Amygdala (tissue), 56 donors: Measurements from ENCODE around the gene ACSF3.
A peak's percentile ranks its signal among the peaks of the same experiment; 100 is the strongest.

Source experiments
- DNase-seq, 56 donors: peaks; one replicate each; lab custom pipeline; 2025; lab: John Stamatoyannopoulos, UW

The ACSF3 gene

DNA sequence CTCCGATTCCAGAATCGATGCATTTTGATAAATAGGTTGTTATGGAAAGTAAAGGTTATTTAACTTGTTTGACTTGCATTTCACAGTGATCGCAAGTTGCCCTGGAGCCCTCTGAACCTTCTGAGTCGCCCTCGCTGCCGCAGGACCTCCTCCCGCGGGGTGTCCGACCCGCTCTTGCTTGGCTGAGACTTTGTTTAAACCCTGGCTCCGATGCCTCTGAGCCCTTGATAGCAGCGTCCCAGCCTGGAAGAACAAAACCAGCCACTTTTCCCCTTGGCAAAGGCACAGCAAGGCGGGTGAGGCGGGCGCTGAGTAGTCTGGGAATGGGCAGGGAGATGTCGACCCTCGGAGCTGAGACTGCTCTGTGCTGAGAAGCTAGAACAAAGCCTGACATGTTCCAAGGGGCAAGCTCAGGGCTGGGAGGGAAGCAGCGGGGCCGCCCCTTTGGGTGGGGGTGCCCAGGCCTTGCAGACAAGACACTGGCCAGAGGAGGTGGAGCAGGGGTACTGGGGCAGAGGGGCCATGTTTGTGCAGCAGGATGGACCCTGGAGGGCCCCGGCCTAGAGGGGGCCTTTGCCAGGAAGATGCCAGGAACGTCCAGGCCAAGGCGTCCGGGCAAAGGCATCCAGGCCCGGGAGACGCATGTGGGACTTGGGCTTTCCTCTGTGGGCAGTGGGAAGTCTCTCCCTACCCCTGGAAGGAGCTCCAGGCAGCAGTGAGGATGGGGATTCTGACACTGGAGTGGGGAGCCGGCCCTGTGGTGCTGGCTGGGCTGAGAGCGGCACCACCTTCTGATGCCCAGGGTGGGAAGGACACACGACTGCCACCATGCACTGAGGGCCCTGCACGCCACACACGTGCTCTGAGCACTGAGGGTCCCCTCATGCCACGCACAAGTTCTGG lies 47.6 kb downstream of the ACSF3 start:
- DNase-seq, result no peak

DNA sequence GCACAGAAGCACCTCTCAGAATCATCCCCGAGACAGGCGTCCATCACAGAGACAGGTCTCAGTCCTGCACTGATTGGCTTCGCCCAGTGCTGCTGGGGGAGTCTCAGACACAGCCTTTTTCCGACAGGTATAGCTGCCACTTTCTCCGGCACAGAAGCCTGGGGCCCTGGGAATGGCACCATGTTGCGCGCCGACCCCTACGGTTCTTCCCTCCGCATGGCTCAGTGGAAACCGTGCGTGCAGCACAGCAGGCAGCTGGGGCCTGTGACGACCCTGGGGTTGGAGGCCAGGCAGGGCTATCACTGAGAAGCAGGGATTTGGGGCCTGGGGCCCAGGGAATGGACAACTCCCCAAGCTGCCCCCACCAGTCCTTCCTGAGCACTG lies 48.2 kb downstream of the ACSF3 start:
- no peak for DNase-seq

DNA sequence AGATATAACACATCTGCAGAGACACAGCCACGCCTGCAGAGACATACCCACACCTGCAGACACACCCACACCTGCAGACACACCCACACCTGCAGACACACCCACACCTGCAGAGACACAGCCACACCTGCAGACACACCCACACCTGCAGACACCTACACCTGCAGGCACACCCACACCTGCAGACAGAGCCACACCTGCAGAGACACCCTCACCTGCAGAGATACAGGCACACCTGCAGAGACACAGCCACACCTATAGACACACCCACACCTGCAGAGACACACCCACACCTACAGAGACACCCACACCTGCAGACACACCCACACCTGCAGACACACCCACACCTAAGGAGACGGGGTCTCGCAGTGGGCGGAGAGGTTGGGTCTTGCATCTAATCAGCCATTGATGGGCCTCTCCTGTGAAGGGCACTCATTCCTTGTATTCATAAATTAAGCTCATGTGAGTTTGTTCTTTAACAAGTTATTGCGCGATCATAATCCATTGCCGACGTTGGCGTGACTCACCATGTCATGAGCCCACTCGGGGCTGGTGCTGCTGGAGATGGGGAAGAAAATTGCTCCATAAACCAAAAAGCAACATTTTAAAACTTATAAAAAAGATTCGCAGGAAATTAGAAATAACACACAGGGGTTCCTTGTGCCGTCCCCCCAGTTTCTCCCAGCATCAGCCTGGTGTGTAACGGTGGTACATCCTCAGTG lies 49.0 kb downstream of the ACSF3 start:
- DNase-seq, result no peak

DNA sequence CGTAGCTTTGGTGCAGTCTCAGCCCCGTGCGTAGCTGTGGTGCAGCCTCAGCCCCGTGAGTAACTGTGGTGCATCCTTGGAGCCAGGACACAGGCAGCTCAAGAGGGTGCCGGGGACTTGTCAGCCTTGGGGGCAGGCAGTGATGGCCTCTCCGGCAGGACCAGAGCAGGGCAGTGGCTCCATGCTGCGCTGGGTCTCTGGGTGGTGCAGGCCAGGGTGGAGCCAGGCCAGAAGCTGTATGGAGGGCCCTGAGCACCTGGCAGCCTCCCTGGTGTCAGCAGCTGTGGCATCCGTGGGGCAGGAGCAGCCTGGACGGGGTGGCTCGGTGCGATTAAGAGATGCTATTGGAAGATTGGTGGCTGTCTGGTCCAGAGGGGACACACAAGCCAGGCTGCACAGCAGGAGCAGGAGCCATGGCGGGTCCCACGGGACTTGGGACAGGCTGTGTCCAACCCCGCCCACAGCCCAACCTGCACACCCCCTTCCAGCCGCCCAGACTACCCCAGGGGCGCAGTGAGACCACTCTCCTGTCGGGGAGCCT lies 49.6 kb downstream of the ACSF3 start:
- DNase-seq, result no peak

DNA sequence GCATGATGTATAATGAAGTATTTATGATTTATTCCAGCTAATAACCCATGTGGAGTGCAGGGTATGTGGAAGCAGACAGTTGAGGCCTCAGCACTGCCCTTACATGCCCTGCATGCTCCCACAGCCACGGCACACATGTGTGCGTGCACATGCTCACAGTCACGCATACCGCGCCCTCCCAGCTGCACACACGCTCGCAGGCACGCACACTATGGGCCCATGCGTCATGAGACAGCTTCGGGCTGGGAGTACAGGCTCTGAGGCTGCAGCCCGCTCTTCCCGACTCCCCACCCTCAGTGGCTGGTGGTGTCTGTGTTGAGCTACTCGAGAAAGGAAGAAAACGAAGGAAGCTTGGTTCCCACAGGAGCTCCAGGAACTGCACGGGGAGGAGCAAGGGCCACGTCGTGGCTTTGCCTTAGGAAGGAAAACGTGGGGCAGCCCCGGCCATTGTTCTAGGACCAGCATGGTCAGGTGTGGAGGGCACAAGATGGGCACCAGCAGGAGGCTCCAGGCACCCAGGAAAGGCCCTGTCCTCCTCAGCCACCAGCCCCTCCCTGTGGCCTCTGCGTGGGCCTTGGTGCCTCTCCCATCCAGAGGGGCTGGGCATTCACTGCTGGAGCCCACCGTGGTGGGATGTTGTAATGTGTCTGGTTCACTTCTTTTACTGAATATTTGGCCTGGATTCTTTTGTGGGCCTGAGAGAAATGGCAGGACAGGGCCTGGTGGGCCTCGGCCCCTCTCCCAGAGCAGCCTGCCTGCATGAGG lies 50.4 kb downstream of the ACSF3 start:
- no peak for DNase-seq

DNA sequence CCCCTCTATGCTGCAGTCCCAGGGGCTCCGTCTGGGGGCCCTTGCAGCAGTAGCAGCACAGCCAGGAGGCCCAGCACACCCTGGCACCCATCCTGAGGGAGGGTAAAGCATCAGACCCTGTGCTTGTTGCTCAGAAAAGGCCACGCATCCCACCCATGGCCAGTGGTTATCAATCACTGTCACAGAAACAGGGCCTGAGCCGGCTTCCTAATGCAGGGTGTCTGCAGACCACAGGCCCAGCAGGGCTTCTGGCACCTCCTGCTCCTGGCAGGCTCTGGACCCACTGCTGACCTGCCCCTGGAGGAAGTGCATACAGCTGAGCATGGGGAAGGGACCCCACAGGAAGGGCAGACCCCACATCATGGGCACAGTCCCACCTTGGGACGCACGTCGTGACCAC lies 51.0 kb downstream of the ACSF3 start:
- DNase-seq, result no peak

DNA sequence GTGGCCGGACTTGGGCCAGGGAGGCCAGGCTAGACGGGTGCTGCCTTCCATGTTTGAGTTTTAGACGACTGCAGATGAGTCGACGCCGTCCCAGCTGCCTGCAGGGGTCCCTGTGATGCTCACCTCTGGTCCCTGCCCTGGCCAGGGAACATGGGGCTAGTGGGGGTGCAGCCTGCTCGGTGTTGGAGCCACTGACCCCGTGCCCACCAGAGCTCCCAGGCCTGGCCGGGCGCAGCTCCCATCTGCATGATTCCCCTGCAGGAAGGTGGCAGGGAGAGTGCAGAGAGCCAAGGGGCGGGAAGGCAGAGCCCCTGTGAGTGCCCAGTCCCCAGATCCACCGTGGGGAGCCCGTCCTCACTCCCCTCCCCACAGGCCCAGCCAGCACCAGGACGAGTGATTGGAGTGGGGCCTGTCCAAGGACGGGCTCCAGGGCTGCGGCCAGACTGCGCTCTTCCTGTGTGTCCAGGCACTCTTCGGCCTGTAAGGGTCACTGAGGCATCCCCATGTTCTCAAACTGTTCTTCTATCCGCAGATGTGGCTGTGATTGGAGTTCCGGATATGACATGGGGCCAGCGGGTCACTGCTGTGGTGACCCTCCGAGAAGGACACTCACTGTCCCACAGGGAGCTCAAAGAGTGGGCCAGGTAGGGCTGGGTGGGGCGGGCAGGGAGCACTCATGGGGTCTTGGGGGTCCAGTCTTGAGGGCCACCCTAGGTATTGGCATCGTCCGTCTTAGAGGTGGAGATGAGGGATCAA lies 51.9 kb downstream of the ACSF3 start:
- no peak for DNase-seq

DNA sequence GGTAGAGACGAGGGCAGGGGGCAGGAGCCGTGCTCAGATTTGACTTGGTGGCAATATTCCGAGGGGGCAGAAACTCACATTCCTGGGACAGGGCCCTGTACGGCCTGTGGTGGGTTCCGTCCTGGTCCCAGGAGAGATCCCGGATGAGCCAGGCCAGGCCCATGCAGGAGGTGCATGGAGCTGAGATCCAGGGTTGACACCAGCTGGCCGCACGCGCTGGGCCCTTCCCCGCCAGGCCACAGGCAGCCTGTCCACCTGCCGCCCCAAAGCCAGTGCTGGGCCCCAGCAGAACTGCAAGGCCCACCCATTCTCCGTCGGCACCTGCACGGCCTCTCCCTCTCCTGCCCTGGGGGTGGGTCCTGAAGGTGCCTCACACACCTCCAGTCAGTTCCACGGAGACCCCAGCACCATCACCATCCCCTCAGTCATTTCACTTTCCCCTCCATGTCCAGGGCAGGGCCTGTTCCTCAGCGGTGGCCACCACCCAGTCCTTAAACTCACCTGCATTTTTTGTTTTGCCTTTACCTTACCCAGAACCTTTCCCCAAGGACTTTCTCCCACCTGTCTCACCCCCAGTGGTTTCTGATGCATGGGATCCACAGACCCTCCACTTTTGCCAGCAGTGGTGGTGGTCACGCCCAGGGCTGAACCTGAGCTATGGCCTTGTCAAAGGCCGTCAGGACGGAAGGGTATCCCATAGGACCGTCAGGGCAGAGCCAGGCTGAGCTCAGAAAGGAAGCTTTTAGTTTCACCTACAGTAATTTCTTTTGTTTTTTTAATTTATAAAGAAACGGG lies 52.8 kb downstream of the ACSF3 start:
- DNase-seq, result no peak

DNA sequence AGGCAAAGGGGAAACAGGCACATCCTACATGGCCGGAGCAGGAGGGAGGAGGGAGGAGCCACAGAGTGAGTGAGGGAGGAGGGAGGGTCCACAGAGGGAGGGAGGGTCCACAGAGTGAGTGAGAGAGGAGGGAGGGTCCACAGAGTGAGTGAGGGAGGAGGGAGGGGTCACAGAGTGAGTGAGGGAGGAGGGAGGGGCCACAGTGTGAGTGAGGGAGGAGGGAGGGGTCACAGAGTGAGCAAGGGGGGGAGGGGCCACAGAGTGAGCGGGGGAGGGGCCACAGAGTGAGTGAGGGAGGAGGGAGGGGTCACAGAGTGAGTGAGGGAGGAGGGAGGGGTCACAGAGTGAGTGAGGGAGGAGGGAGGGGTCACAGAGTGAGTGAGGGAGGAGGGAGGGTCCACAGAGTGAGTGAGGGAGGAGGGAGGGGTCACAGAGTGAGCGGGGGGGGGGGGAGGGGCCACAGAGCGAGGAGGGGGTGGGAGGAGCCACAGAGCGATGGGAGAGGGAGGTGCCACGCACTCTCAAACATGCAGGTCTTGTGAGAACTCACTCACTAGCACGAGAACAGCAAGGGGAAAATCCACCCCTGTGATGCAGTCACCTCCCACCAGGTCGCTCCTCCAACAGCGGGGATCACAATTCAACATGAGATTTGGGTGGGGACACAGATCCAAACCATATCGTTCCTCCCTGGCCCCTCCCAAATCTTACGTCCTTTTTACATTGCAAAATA lies 53.6 kb downstream of the ACSF3 start:
- DNase-seq, result peak in 1 of 56 donors; percentile 41

DNA sequence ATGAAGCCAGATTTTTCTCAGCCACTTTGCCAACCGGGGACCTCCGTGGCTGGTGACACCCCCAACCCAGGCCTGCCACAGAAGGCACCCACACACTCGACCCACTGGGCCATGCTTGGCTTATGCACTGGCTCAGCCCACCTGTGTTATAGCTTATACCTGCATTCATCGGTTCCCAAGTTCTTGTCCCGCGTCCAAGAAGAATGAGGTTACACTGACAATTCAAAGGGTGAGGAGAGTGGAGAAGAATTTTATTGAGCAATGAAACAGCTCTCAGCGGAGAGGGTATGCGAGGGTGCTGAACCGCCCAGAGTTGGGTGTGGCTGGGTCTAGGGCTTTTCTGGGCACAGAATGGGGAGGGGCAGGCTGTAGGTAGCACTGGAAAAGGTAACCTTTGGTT lies 55.7 kb downstream of the ACSF3 start:
- DNase-seq, result no peak

DNA sequence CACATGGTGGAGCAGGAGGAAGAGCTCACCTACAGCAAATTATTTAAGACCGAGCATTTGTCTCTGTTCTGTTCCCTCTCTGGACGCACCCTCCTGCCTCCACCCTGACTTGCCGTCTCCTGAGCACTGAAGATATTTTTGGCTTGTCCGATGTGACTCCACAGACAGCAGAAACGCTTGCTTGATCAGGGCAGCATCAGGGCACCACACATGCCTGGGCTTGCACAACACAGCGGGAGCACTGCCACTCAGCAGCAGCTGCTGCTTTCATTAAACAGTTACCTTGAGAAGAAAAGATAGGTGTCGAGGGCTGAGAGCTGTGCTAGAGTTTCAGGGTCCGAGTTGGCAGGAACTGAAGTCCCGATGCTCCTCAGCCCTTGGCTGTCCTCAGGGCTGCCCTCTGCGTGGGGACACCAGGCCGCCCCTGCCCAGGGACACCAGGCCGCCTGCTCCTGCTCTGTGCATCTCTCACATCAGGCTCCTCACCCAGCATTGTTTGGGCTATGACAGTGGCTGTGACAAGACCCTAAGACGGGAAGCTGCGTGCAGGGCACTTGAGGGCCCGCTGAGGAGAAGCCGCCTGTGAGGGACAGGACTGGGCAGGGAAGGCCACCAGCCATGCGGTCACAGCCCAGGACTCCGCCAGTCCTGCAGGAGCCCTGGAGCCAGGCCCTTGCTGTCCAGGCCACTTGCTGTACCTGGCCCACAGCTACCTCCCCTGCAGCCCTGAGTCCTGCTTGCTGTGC lies 56.6 kb downstream of the ACSF3 start:
- DNase-seq, result no peak

DNA sequence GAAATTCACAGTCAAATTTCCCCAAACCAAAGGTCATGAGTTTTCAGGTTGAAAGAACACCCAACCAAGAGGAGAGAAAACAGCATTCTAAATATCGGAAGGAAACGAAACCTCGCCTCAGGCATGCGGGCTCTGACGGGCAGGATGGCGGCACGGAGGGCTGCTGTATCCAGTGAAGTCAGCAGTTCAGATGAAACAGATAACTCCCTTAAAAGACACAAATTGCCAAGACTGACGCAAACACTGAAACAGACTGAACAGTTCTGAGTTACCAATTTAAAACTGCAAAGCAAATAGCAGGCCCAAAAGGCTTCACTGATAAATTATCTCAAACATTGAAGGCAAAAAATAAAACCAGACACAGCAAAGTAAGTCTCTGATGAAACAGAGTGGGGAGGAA lies 57.3 kb downstream of the ACSF3 start:
- no peak for DNase-seq

DNA sequence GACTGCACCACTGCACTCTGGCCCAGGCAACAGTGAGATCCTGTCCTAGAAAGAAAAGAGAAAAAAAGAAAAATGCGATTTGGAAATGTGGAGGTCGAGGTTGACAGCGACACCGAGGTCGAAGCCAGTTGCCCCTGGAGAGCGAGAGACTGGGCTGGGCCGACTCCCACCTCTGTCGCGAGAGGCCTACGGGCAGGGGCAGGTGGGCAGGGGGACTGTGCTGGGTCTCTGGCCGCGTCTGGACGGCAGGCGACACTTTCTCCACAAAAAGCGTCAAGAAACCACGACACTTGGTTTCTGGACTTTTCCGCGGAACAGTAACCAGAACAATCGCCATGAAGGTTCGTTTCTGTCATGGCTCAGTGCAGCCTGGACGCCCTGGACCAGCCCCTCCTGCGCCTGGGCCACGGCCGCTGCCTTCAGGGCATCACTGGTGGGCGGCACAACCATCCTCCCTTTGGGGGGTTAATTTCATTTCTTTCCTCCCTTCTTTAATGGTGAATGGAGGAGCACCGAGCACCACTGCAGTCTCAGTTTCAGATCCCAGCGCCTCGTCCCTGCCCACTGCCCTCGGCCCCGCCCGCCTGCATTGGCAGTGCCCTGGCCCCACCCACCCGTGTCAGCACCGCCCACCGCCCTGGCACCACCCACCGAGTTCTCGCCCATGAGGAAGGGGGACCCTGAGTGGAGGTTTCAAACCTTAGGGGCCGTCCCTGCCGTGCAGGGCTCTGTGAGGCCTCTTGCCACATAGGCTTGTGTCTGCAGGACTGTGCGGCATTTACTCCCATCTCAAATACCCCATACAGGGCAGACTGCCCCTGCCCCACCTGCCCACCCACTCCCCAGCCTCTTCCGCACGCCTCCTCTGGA lies 59.4 kb downstream of the ACSF3 start:
- no peak for DNase-seq

DNA sequence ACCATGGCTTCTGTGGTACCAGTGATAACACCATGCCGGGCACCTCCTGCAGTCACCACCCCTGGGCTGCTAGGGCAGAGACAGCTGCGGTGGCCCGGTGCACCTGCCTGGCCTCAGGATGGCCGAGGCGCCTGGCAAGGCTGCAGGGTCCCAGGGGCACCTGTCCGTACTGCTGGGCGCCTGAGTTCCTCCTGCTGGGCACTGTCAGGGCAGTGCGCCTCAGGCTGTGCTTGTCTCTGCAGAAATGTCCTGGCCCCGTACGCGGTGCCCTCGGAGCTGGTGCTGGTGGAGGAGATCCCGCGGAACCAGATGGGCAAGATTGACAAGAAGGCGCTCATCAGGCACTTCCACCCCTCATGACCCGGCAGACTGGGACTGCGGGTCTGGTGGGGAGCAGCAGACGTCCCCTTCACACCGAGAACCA lies 60.2 kb downstream of the ACSF3 start:
- DNase-seq, result no peak

DNA sequence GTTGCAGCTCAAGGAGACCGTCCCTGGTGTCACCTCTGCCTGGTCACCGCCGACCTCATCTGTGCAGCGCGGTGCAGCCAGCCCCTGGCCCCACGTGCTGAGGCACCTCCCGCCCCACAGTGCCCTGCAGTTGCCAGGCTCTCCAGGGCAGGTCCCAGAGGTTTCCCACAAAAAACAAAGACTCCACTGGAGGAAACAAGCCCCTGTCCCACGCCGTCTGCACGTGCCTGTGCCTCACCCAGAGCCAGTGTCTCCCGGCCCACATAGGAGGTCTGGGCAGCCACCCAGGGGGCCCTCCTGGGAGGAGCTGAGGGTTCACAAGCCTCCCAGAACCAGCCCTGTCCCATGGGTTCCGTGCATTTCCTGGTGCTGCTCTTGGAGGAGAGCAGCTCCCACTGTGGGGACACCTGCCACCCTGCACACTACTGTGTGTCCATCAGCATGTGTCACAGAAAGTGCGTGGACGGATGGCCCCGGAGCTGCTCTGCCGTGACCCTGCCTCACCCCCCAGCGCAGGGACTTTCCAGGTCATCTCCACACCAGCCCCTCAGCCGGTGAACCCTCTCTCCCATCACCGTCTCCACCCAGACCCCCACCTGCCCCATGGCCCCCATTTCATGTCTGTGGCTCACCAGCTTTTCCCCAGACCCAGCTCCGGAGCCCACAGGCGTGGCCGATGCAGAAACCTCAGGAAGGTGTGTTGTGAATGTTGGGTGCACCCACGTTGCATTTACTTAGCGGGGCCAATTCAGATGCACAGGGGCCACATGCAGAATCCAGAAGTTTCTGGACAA lies 60.9 kb downstream of the ACSF3 start:
- no peak for DNase-seq

DNA sequence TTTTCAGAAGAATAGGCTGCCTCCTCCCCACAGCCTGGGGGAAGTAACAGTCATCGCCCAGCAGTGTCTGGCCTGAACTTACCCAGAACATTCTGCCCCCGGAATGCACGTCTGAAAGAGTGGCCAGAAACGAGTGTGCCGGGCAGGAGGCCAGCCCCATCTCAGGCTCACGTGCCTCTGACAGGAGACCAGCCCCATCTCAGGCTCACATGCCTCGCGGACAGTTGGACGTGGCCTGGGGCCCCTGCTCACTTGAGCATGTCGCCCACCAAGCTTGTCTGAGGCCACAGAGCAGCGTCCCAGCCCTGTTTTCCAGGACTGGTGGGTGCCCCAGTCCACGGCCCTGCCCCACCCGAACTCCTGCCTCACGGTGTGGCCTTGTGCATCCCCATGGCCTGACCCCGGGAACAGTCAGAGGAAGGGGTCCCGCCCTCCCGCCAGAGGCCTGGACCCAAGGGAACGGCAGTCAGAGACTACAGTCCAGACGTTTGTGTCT lies 61.6 kb downstream of the ACSF3 start:
- DNase-seq, result peak in 9 of 56 donors; percentile 7 to 73 (median 23)
